WI38 (cell line): ENCODE results near the gene RAB11FIP4.

Experiments used
- H3K4me3 ChIP-seq: 2 replicates; pipeline ENCODE4 v1.5.1; 2011; ENCODE audit warnings: low read depth, mild to moderate bottlenecking, control low read depth, low read length
- CTCF ChIP-seq: IDR thresholded peaks from 2 replicates; pipeline ENCODE4 v1.5.1; 2012; ENCODE audit warnings: low read depth, mild to moderate bottlenecking, control low read depth, low read length

The RAB11FIP4 gene

DNA sequence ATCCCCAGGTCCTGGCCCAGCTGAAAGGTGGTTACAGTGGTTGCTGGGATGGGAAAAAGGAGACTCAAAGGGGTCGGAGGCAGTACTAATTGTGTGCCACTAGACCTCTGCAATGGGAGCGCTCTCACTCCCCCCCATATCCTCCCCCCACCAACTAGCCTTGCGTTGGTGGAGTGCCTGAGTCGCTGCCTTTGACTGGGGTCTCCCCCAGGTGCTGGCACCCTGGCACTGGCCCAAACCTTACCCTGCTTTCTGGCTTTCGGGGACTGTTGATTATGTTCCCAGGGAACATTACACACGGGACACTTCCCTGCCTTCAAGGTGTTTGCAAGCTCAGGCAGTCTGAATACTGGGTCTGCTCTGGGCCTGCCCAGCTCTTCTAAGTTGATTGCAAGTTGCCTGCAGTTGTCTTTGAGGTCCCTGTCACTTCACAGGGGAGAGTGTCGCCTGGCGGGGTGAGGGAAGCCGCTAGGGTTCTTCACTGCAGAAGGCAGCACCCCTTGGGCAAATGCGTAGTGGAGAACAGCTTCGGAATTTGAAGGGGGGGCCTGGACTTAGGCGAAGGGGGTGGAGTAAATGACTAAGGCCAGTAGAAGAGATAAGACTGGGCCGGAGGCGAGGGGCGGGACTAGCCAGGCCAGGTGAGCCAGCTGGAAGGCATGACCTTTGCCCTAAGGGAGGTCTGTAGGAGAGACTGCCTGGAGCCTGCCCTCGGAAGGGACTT, 98.0 kb downstream of the RAB11FIP4 start:
- TF ChIP-seq CTCF, result no peak
- no peak overlapping the region for H3K4me3 ChIP-seq

- no peak overlapping the region for H3K4me3 ChIP-seq
- TF ChIP-seq CTCF, result no peak
Measured at GRCh38 chr17:31490019-31490650, 98.7 kb downstream of the RAB11FIP4 start.

DNA sequence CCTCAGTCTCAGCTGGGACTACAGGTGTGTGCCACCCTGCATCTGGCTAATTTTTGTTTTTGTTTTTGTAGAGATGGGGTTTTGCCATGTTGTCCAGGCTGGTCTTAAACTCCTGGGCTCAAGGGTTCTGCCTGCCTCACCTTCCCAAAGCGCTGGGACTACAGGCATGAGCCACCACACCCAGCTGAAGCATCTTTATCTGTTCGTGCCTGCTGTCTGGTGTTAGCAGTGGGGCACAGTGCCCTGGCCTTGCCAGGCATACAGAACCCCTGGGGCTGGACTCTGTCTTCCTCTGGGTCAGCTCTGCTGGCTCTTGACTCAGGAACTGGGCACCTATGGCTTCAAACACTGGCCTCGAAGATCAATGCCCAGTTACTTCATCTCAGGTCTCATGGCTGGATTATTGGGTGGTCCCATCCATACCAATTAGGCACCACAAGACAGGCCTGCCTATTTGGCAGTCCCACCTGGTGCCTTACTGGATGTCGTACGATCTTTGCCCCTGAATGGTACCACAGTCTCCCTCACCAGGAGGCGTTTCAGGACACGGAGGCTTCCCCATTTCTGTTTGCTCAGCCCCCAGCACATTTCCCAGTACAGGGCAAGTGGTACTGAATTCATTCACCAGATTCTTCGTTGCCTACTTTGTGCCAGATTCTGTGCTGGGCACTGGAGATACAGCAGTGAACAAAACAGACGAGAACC, 99.3 kb downstream of the RAB11FIP4 start:
- no peak for TF ChIP-seq CTCF
- H3K4me3 ChIP-seq, result no peak overlapping the region

DNA sequence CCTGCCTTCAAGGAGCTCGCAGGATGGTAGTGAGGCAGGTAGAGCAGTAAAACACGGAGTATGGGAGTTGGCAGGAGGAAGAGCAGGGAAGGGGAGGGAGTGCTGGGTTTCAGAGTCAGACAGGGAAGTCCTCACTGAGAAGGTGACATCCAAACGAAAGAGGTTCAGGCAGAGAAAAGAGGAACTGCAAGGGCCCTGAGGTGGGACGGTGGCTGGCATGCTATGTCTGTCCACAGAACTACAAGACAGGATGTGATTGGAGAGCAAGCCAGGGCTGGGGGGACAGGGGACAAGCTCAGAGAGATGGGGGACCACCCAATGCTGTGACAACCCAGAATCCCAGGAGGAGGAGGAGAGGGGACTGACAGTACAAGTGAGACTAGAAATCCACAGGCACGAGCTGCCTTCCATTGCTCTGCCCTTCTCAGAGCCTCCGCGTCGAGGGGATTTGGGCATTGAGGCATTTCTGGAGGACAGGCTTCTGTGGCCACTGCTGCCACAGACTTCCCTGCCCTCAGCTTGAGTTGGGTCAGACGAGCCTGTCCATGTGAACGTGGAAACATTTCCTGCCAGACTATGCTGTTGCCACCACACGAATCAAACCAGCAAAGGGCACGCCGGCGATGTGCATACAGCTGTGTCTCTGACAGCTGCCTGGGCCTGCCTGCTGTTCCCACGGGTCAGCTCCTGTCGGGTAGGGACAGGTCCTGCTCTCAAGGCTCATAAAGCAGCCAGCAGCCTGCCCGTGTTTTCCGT, 100.1 kb downstream of the RAB11FIP4 start:
- TF ChIP-seq CTCF, result no peak
- no peak overlapping the region for H3K4me3 ChIP-seq

DNA sequence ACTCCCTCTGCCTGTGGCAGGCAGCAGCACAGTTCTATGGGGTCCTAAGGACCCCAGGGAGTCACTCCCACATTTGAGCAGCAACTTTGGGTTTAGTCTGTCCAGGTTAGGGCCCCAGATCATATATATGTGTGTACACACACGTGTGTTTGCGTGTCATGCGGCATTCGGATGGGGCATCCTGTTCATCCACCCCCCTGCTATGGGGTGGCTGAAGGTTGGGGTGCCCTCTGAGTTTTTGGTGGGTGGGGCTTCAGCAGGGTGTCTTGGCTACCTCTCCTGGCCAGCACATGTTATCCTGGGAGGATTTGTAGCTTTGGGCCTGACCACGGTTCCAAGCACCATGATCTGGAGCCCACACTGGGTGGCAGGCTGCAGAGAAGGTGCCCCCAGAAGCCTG, 100.7 kb downstream of the RAB11FIP4 start:
- H3K4me3 ChIP-seq, result no peak overlapping the region
- no peak for TF ChIP-seq CTCF

DNA sequence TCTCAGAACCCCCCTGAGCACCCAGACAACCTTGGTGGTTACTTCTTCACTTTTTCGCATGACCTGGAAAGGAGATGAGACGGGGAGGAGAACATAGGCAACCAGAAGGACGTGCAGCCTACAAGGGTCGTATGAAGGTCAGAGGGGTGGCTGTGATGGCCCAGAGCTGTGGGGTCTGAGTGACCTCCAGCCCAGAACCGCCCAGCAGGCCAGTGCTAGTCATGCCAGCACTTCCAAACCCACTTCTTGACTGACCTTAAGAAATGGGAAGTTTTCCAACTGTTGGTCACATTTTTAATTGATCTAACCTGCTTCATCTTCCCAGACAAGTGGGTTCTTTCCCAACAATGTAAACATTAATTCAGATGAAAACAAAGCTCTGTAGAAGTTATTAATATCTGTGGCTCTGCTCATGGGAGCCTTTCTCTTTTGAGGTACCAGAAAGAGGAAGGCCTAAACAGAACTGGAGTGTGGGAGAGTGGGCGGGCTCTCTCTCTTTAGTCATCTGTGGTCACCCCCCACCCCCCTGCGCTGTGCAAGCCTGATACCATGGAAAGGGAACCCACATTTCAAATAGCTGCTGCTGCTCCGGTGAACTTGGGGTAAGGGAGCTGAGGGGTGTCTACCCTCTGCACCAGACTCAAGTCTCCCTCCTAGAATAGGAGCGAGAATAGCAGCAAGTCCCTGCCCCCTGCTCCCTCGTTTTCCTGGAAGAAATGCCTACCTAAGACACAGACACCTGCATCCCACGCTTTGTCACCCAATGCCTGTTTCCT, 101.6 kb downstream of the RAB11FIP4 start:
- H3K4me3 ChIP-seq, result no peak overlapping the region
- TF ChIP-seq CTCF, result no peak
